ENCODE data around the gene KLF17. TPM values are rescaled to one million over a fixed set of nuclear protein-coding genes. Genes with fewer than 3 reads are reported as not detected.

Gene KLF17
- total and polyA plus RNA-seq, 2 of the 8 experiments (the other 6 are each of a cell fraction or from before 2014, with no cell fraction given) = not detected

GRCh38 chr1:44071461-44071860 lies 47.2 kb upstream of the KLF17 start:
- 51% methylated on average over 3 of the region's 3 CpGs; no CpG with 5 or more reads in 1 of the 2 experiments for WGBS, 2 experiments (ENCODE audit: extremely low coverage in 1 of 2, insufficient coverage in 1 of 2, insufficient read length in 1 of 2, insufficient replicate concordance in 2 of 2, low coverage in 1 of 2, low lambda C conversion rate in 2 of 2, missing lambda C conversion rate in 1 of 2)
- no peak overlapping the region for H2AK5ac ChIP-seq (ENCODE audit: low read depth, low read length)
- H3K23ac ChIP-seq (ENCODE audit: insufficient read length) = no peak overlapping the region
- no peak overlapping the region for H2BK5ac ChIP-seq (ENCODE audit: low read depth, low read length)
- no peak overlapping the region for H4K8ac ChIP-seq (ENCODE audit: extremely low read depth, insufficient read depth, low read length)
- H3K79me2 ChIP-seq (ENCODE audit: control insufficient read depth in 1 of 2, insufficient read depth in 2 of 2, low read length in 2 of 2) = no peaks in the 10 kb centered on the region
- H3K36me3 ChIP-seq (ENCODE audit: control insufficient read depth in 2 of 4, insufficient read depth in 4 of 4, low read length in 3 of 4) = no peaks in the 10 kb centered on the region
- H3K9me3 ChIP-seq (ENCODE audit: insufficient read depth in 2 of 2, low read depth in 1 of 2, low read length in 1 of 2) = no peaks in the 10 kb centered on the region
- no peak overlapping the region for H2BK15ac ChIP-seq (ENCODE audit: low read length)
- no peak overlapping the region for H3K9ac ChIP-seq (replicated peaks in 1 of 4; ENCODE audit: extremely low read depth in 1 of 4, low read depth in 3 of 4, low read length in 3 of 4)
- DNase-seq (ENCODE audit: low read depth in 1 of 2, low spot score in 2 of 2) (no peak), FAIRE-seq (no peak)
- no peaks in the 10 kb centered on the region for H3K79me1 ChIP-seq (ENCODE audit: low read depth, low read length)
- H4K5ac ChIP-seq (ENCODE audit: insufficient read length, low read depth, low read length) = no peak overlapping the region
- no peaks in the 10 kb centered on the region; the same call in 1 of the 2 replicates for H3K23me2 ChIP-seq (ENCODE audit: low read depth, low read length)
- no peak overlapping the region for H3K4me2 ChIP-seq (ENCODE audit: insufficient read depth in 1 of 2, low read depth in 2 of 2, low read length in 2 of 2)
- no peak overlapping the region for H3K56ac ChIP-seq (replicated peaks; ENCODE audit: insufficient read length, low read depth, low read length)
- H3K4me3 ChIP-seq (ENCODE audit: extremely low read depth in 1 of 4, insufficient read depth in 2 of 4, low read depth in 3 of 4, low read length in 4 of 4) = no peak overlapping the region
- H3K14ac ChIP-seq (ENCODE audit: insufficient read length) = no peak overlapping the region
- no peak overlapping the region for H4K91ac ChIP-seq (replicated peaks; ENCODE audit: insufficient read length, low read length)
- H2BK20ac ChIP-seq (ENCODE audit: low read length) = no peak overlapping the region
- peaks cover 3 to 7% (median 4%) of the 10 kb centered on the region in 4 experiments; a peak in 5 of 7 replicates for H3K4me1 ChIP-seq (replicated peaks in 1 of 4; ENCODE audit: control insufficient read depth in 3 of 4, insufficient read depth in 4 of 4, low read length in 3 of 4)
- POLR2A ChIA-PET (ENCODE audit: partially characterized antibody) = interaction anchor here (0.7 kb wide), 1 partner anchor 95 kb away, joined by 3 read pairs; no protein-coding TSS in a partner anchor
- CTCF ChIA-PET (ENCODE audit: partially characterized antibody) = interaction anchor here (1.3 to 3.0 kb wide), 3 partner anchors 21 to 35 kb away, joined by 7 to 9 read pairs (median 9); no protein-coding TSS in a partner anchor
- H3K4ac ChIP-seq (replicated peaks; ENCODE audit: insufficient read length, low read depth, low read length) = no peak overlapping the region
- H3K27me3 ChIP-seq (replicated peaks in 1 of 4; ENCODE audit: control insufficient read depth in 3 of 4, extremely low read depth in 1 of 4, insufficient read depth in 3 of 4, low read length in 3 of 4) = peaks cover 0 to 4% (median 1%) of the 10 kb centered on the region in 4 experiments; a peak in 1 of 7 replicates
- no peak overlapping the region for H3K18ac ChIP-seq (ENCODE audit: extremely low read depth, low read length)
- H2BK12ac ChIP-seq (ENCODE audit: low read depth, low read length) = no peak overlapping the region
- no peak overlapping the region for H2AFZ ChIP-seq (ENCODE audit: low read length)
- H4K20me1 ChIP-seq (replicated peaks in 1 of 2; ENCODE audit: control insufficient read depth in 1 of 2, insufficient read depth in 2 of 2, low read length in 2 of 2) = no peaks in the 10 kb centered on the region
- no peak overlapping the region for H3K27ac ChIP-seq (ENCODE audit: low read depth, low read length)
- no peak overlapping the region for H2BK120ac ChIP-seq (replicated peaks; ENCODE audit: low read depth, low read length)
- TF ChIP-seq TAF7 (optimal IDR thresholded peaks at IDR 0.05; ENCODE audit: borderline replicate concordance, low read depth, low read length) (no peak), RNF2 (IDR thresholded peaks at IDR 0.05; ENCODE audit: borderline replicate concordance, low read depth, low read length, missing control alignments, poor library complexity, severe bottlenecking) (no peak), ATF2 (IDR thresholded peaks at IDR 0.05; ENCODE audit: low read length) (no peak), TCF12 (IDR thresholded peaks at IDR 0.05; ENCODE audit: low read depth, low read length) (no peak), PHF8 (conservative IDR thresholded peaks at IDR 0.05; ENCODE audit: low read depth, low read length) (no peak), ZNF274 (IDR thresholded peaks at IDR 0.05; ENCODE audit: borderline replicate concordance, extremely low read depth, low read length) (no peak), BCL11A (IDR thresholded peaks at IDR 0.05; ENCODE audit: low read depth in 2 of 2, low read length in 2 of 2) (no peak), E2F6 (IDR thresholded peaks at IDR 0.05) (no peak), SIRT6 (IDR thresholded peaks at IDR 0.05; ENCODE audit: low read length) (no peak), SIX5 (IDR thresholded peaks at IDR 0.05; ENCODE audit: low read depth, low read length) (no peak), KDM1A (IDR thresholded peaks at IDR 0.05; ENCODE audit: borderline replicate concordance, low read length) (no peak)

All from H1 (cell line).